Neural cell (in vitro differentiated cells): ENCODE results near the gene PCCA.

Experiments
- EZH2 ChIP-seq: fragments of 200-600, 300-800 bp; shearing (Covaris generic), sonication (generic); IDR thresholded peaks from 2 replicates; pipeline ENCODE4 v1.6.1; 2014; ENCODE audit warnings: antibody characterized with exemption, low read length, borderline replicate concordance, mild to moderate bottlenecking; ENCODE audit not compliant: insufficient read depth, poor library complexity, severe bottlenecking
- POLR2AphosphoS5 ChIP-seq: IDR thresholded peaks from 2 replicates; pipeline ENCODE4 v1.6.1; 2012

DNA sequence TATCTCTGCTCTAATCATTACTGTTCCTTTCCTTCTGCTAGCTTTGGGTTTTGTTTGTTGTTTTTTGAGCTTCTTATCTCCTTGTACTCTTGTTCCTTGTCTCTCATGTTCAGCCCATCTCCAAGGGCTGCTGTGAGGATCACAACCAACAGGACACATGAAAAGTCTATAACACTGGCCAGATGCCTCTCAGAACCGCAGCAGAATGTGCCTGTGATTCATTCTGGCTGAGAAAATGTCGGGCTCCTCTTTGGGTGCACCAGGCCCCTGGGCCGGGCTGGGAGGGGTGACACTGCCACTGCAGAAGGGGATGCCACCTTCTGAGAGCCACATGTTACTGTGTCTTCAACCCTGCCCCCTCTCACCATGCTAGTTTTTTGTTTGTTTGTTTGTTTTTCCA, 451.7 kb downstream of the PCCA start:
- TF ChIP-seq POLR2AphosphoS5 (no peak), EZH2 (no peak)
